WTC11 (cell line): Measurements from ENCODE around the gene TERB2. TPM values are rescaled to one million over a fixed set of nuclear protein-coding genes. Genes with fewer than 3 reads are reported as not detected.

ENCODE experiments used
- CREB1 ChIP-seq: sonication (generic); formaldehyde crosslinking; IDR thresholded peaks from 2 replicates; pipeline ENCODE4 v1.8.0; 2023; ENCODE audit warnings: mild to moderate bottlenecking, missing genetic modification reagents
- EMX1 ChIP-seq: fragments of 250-450 bp; sonication (Bioruptor Pico); IDR thresholded peaks from 2 replicates; pipeline ENCODE4 v1.8.0; 2021; ENCODE audit warnings: mild to moderate bottlenecking
- ESRRA ChIP-seq: sonication (generic); formaldehyde crosslinking; IDR thresholded peaks from 2 replicates; pipeline ENCODE4 v1.8.1; 2022; ENCODE audit warnings: mild to moderate bottlenecking, missing genetic modification reagents, borderline replicate concordance
- KAT7 ChIP-seq: sonication (generic); formaldehyde crosslinking; IDR thresholded peaks from 2 replicates; pipeline ENCODE4 v1.8.1; 2023; ENCODE audit warnings: missing genetic modification reagents, mild to moderate bottlenecking, borderline replicate concordance
- NFATC4 ChIP-seq: fragments of 250-450 bp; sonication (Bioruptor Pico); IDR thresholded peaks from 2 replicates; pipeline ENCODE4 v1.9.0; 2021; ENCODE audit warnings: mild to moderate bottlenecking
- NFE2L1 ChIP-seq: sonication (generic); formaldehyde crosslinking; IDR thresholded peaks from 2 replicates; pipeline ENCODE4 v1.8.1; 2023; ENCODE audit warnings: missing genetic modification reagents
- NFYB ChIP-seq: sonication (generic); formaldehyde crosslinking; conservative IDR thresholded peaks from 2 replicates; pipeline ENCODE4 v1.8.0; 2022; ENCODE audit warnings: low read depth, missing genetic modification reagents
- NR2C2 ChIP-seq: sonication (generic); formaldehyde crosslinking; IDR thresholded peaks from 2 replicates; pipeline ENCODE4 v1.8.0; 2022; ENCODE audit warnings: mild to moderate bottlenecking, missing genetic modification reagents
- RELA ChIP-seq: sonication (generic); formaldehyde crosslinking; IDR thresholded peaks from 2 replicates; pipeline ENCODE4 v1.8.1; 2022; ENCODE audit warnings: missing genetic modification reagents, mild to moderate bottlenecking, borderline replicate concordance
- RORB ChIP-seq: fragments of 250-450 bp; sonication (Bioruptor Pico); IDR thresholded peaks from 2 replicates; pipeline ENCODE4 v1.9.0; 2021; ENCODE audit warnings: mild to moderate bottlenecking
- SP1 ChIP-seq: sonication (generic); formaldehyde crosslinking; conservative IDR thresholded peaks from 2 replicates; pipeline ENCODE4 v1.8.1; 2022; ENCODE audit warnings: missing genetic modification reagents
- TEAD4 ChIP-seq: sonication (generic); formaldehyde crosslinking; IDR thresholded peaks from 2 replicates; pipeline ENCODE4 v1.8.0; 2022; ENCODE audit warnings: mild to moderate bottlenecking, missing genetic modification reagents
- ZNF121 ChIP-seq: sonication (generic); formaldehyde crosslinking; IDR thresholded peaks from 2 replicates; pipeline ENCODE4 v1.8.0; 2023; ENCODE audit warnings: missing genetic modification reagents
- ZNF232 ChIP-seq: sonication (generic); formaldehyde crosslinking; IDR thresholded peaks from 2 replicates; pipeline ENCODE4 v1.8.0; 2022; ENCODE audit warnings: mild to moderate bottlenecking, missing genetic modification reagents
- total RNA-seq: library from RNA; stranded (reverse); gene quantifications from 3 replicates; pipeline ENCODE4 v1.2.3, GENCODE V29; 2021
- TF ChIP-seq, protein P1 (sequence below): sonication (generic); formaldehyde crosslinking; IDR thresholded peaks from 2 replicates; pipeline ENCODE4 v1.8.0; 2023; ENCODE audit warnings: missing genetic modification reagents, mild to moderate bottlenecking, borderline replicate concordance
- TF ChIP-seq, protein P2 (sequence below): sonication (generic); formaldehyde crosslinking; IDR thresholded peaks from 2 replicates; pipeline ENCODE4 v1.8.1; 2023; ENCODE audit warnings: mild to moderate bottlenecking, missing genetic modification reagents, borderline replicate concordance
- TF ChIP-seq, protein P3 (sequence below): sonication (generic); formaldehyde crosslinking; IDR thresholded peaks from 2 replicates; pipeline ENCODE4 v1.8.1; 2023; ENCODE audit warnings: mild to moderate bottlenecking, moderate library complexity, missing genetic modification reagents
- TF ChIP-seq, protein P4 (sequence below): sonication (generic); formaldehyde crosslinking; IDR thresholded peaks from 2 replicates; pipeline ENCODE4 v1.8.1; 2023; ENCODE audit warnings: mild to moderate bottlenecking, missing genetic modification reagents, moderate library complexity
- TF ChIP-seq, protein P5 (sequence below): sonication (generic); formaldehyde crosslinking; IDR thresholded peaks from 2 replicates; pipeline ENCODE4 v1.8.0; 2022; ENCODE audit warnings: mild to moderate bottlenecking, missing genetic modification reagents
- TF ChIP-seq, protein P6 (sequence below): fragments of 200-600 bp; IDR thresholded peaks from 2 replicates; pipeline ENCODE4 v1.8.0; 2022; ENCODE audit warnings: antibody characterized with exemption
- TF ChIP-seq, protein P7 (sequence below): sonication (generic); formaldehyde crosslinking; IDR thresholded peaks from 2 replicates; pipeline ENCODE4 v1.8.1; 2023; ENCODE audit warnings: mild to moderate bottlenecking, missing genetic modification reagents
- TF ChIP-seq, protein P8 (sequence below): sonication (generic); formaldehyde crosslinking; IDR thresholded peaks from 2 replicates; pipeline ENCODE4 v1.8.1; 2022; ENCODE audit warnings: low read depth, mild to moderate bottlenecking, moderate library complexity, missing genetic modification reagents, borderline replicate concordance

The TERB2 gene
- total RNA-seq, 1 experiment from 2014 or later = not detected

DNA sequence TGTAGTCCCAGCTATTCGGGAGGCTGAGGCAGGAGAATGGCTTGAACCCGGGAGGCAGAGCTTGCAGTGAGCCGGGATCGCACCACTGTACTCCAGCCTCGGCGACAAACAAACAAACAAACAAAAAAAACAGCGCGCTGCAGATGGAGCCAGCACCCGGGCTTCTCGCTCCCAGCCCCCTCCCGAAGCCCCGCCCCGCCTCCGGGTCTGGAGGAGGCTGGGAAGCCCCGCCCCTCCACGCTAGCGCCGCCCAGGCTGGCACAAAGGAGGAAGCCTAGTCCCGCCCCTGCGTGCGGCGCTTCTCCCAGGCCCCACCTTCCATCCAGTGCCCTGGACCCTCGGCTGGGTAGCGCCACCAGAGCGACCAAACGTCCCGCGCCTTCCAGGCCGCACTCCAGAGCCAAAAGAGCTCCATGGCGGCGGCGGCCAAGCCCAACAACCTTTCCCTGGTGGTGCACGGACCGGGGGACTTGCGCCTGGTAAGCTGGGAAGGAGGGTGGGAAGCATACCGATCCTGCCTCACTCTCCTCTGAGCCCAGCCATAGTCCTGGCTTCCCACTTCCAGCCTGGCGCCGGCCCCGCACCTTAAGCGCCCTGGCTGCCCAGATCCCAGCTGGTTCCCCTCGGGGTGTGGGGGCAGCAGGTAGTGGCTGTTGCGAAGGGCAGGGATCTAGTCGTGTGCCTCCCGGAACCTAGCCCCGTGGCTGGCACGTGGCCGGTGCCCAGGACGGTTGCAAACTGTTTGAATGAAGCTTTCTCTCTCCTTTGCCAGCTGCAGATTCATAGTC lies 66.6 kb downstream of the TERB2 start, which contains the start of gene SORD (continued):
- TF ChIP-seq SP1 (CRISPR knock-in tag) (peak; percentile 76), ESRRA (CRISPR knock-in tag) (peak; percentile 38; the same call in 1 of the 2 replicates), ZNF232 (CRISPR knock-in tag) (0 out of 2 replicates have a peak, but pooled peaks have one; percentile 32), NFATC4 (CRISPR knock-in tag) (no peak), EMX1 (CRISPR knock-in tag) (no peak), CREB1 (CRISPR knock-in tag) (no peak), RELA (CRISPR knock-in tag) (no peak), RORB (no peak), NFE2L1 (CRISPR knock-in tag) (peak; percentile 89), NFYB (CRISPR knock-in tag) (no peak), ZNF121 (CRISPR knock-in tag) (0 out of 2 replicates have a peak, but pooled peaks have one; percentile 14), TEAD4 (CRISPR knock-in tag) (no peak), NR2C2 (0 out of 2 replicates have a peak, but pooled peaks have one; percentile 16), KAT7 (no peak; the same call in 1 of the 2 replicates)
- TF ChIP-seq, protein P1, sequence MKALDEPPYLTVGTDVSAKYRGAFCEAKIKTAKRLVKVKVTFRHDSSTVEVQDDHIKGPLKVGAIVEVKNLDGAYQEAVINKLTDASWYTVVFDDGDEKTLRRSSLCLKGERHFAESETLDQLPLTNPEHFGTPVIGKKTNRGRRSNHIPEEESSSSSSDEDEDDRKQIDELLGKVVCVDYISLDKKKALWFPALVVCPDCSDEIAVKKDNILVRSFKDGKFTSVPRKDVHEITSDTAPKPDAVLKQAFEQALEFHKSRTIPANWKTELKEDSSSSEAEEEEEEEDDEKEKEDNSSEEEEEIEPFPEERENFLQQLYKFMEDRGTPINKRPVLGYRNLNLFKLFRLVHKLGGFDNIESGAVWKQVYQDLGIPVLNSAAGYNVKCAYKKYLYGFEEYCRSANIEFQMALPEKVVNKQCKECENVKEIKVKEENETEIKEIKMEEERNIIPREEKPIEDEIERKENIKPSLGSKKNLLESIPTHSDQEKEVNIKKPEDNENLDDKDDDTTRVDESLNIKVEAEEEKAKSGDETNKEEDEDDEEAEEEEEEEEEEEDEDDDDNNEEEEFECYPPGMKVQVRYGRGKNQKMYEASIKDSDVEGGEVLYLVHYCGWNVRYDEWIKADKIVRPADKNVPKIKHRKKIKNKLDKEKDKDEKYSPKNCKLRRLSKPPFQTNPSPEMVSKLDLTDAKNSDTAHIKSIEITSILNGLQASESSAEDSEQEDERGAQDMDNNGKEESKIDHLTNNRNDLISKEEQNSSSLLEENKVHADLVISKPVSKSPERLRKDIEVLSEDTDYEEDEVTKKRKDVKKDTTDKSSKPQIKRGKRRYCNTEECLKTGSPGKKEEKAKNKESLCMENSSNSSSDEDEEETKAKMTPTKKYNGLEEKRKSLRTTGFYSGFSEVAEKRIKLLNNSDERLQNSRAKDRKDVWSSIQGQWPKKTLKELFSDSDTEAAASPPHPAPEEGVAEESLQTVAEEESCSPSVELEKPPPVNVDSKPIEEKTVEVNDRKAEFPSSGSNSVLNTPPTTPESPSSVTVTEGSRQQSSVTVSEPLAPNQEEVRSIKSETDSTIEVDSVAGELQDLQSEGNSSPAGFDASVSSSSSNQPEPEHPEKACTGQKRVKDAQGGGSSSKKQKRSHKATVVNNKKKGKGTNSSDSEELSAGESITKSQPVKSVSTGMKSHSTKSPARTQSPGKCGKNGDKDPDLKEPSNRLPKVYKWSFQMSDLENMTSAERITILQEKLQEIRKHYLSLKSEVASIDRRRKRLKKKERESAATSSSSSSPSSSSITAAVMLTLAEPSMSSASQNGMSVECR (CRISPR knock-in tag) = no peak; the same call in 1 of the 2 replicates
- TF ChIP-seq, protein P2, sequence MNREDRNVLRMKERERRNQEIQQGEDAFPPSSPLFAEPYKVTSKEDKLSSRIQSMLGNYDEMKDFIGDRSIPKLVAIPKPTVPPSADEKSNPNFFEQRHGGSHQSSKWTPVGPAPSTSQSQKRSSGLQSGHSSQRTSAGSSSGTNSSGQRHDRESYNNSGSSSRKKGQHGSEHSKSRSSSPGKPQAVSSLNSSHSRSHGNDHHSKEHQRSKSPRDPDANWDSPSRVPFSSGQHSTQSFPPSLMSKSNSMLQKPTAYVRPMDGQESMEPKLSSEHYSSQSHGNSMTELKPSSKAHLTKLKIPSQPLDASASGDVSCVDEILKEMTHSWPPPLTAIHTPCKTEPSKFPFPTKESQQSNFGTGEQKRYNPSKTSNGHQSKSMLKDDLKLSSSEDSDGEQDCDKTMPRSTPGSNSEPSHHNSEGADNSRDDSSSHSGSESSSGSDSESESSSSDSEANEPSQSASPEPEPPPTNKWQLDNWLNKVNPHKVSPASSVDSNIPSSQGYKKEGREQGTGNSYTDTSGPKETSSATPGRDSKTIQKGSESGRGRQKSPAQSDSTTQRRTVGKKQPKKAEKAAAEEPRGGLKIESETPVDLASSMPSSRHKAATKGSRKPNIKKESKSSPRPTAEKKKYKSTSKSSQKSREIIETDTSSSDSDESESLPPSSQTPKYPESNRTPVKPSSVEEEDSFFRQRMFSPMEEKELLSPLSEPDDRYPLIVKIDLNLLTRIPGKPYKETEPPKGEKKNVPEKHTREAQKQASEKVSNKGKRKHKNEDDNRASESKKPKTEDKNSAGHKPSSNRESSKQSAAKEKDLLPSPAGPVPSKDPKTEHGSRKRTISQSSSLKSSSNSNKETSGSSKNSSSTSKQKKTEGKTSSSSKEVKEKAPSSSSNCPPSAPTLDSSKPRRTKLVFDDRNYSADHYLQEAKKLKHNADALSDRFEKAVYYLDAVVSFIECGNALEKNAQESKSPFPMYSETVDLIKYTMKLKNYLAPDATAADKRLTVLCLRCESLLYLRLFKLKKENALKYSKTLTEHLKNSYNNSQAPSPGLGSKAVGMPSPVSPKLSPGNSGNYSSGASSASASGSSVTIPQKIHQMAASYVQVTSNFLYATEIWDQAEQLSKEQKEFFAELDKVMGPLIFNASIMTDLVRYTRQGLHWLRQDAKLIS (CRISPR knock-in tag) = no peak
- TF ChIP-seq, protein P3, sequence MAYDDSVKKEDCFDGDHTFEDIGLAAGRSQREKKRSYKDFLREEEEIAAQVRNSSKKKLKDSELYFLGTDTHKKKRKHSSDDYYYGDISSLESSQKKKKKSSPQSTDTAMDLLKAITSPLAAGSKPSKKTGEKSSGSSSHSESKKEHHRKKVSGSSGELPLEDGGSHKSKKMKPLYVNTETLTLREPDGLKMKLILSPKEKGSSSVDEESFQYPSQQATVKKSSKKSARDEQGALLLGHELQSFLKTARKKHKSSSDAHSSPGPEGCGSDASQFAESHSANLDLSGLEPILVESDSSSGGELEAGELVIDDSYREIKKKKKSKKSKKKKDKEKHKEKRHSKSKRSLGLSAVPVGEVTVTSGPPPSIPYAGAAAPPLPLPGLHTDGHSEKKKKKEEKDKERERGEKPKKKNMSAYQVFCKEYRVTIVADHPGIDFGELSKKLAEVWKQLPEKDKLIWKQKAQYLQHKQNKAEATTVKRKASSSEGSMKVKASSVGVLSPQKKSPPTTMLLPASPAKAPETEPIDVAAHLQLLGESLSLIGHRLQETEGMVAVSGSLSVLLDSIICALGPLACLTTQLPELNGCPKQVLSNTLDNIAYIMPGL (CRISPR knock-in tag) = 0 out of 2 replicates have a peak, but pooled peaks have one; percentile 21
- TF ChIP-seq, protein P4, sequence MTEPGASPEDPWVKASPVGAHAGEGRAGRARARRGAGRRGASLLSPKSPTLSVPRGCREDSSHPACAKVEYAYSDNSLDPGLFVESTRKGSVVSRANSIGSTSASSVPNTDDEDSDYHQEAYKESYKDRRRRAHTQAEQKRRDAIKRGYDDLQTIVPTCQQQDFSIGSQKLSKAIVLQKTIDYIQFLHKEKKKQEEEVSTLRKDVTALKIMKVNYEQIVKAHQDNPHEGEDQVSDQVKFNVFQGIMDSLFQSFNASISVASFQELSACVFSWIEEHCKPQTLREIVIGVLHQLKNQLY (CRISPR knock-in tag) = no peak
- TF ChIP-seq, protein P5, sequence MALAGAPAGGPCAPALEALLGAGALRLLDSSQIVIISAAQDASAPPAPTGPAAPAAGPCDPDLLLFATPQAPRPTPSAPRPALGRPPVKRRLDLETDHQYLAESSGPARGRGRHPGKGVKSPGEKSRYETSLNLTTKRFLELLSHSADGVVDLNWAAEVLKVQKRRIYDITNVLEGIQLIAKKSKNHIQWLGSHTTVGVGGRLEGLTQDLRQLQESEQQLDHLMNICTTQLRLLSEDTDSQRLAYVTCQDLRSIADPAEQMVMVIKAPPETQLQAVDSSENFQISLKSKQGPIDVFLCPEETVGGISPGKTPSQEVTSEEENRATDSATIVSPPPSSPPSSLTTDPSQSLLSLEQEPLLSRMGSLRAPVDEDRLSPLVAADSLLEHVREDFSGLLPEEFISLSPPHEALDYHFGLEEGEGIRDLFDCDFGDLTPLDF (CRISPR knock-in tag) = no peak
- TF ChIP-seq, protein P6, sequence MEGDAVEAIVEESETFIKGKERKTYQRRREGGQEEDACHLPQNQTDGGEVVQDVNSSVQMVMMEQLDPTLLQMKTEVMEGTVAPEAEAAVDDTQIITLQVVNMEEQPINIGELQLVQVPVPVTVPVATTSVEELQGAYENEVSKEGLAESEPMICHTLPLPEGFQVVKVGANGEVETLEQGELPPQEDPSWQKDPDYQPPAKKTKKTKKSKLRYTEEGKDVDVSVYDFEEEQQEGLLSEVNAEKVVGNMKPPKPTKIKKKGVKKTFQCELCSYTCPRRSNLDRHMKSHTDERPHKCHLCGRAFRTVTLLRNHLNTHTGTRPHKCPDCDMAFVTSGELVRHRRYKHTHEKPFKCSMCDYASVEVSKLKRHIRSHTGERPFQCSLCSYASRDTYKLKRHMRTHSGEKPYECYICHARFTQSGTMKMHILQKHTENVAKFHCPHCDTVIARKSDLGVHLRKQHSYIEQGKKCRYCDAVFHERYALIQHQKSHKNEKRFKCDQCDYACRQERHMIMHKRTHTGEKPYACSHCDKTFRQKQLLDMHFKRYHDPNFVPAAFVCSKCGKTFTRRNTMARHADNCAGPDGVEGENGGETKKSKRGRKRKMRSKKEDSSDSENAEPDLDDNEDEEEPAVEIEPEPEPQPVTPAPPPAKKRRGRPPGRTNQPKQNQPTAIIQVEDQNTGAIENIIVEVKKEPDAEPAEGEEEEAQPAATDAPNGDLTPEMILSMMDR = no peak
- TF ChIP-seq, protein P7, sequence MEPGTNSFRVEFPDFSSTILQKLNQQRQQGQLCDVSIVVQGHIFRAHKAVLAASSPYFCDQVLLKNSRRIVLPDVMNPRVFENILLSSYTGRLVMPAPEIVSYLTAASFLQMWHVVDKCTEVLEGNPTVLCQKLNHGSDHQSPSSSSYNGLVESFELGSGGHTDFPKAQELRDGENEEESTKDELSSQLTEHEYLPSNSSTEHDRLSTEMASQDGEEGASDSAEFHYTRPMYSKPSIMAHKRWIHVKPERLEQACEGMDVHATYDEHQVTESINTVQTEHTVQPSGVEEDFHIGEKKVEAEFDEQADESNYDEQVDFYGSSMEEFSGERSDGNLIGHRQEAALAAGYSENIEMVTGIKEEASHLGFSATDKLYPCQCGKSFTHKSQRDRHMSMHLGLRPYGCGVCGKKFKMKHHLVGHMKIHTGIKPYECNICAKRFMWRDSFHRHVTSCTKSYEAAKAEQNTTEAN = peak; percentile 72; the same call in 1 of the 2 replicates
- TF ChIP-seq, protein P8, sequence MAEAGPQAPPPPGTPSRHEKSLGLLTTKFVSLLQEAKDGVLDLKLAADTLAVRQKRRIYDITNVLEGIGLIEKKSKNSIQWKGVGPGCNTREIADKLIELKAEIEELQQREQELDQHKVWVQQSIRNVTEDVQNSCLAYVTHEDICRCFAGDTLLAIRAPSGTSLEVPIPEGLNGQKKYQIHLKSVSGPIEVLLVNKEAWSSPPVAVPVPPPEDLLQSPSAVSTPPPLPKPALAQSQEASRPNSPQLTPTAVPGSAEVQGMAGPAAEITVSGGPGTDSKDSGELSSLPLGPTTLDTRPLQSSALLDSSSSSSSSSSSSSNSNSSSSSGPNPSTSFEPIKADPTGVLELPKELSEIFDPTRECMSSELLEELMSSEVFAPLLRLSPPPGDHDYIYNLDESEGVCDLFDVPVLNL (CRISPR knock-in tag) = no peak
